A549 (cell line): ENCODE data around the gene RIMOC1. TPM values are rescaled to one million over a fixed set of nuclear protein-coding genes. Genes with fewer than 3 reads are reported as not detected.

ENCODE experiments used
- ATAC-seq, 2 experiments: fragments of 200-7000 bp in 1 of 2; fragments of >200 bp in 1 of 2; cut with Nextera tagmentation in 1 of 2; cut with Tn5 transposase in 1 of 2; 3 replicates each; pipeline versions ENCODE4 v1.8.0 to v1.9.1; 2018 to 2020; ENCODE audit warnings: mild to moderate bottlenecking in 1 of 2, moderate library complexity in 1 of 2
- CTCF ChIA-PET: fragments of 300-600 bp; sonication (Branson Sonifier 250); formaldehyde crosslinking; extraction: SDS; loops from one replicate; lab custom pipeline; 2021; ENCODE audit warnings: antibody characterized with exemption, inconsistent platforms; lab: Yijun Ruan, JAX
- POLR2A ChIA-PET: fragments of 350-600 bp; formaldehyde crosslinking; extraction: SDS; loops from one replicate; lab custom pipeline; 2021; ENCODE audit warnings: antibody characterized with exemption, inconsistent platforms; lab: Yijun Ruan, JAX
- DNase-seq, 2 experiments: peaks; one replicate each; pipeline versions ENCODE4 v3.0.0 to v3.0.0-alpha.2; 2011 to 2016; ENCODE audit warnings: low read depth in 1 of 2, low spot score in 1 of 2
- FAIRE-seq: peaks from 2 replicates; lab custom pipeline; 2011; peaks lifted over from hg19 to GRCh38; lab: Jason Lieb, UNC
- H3K27ac ChIP-seq, 2 experiments: fragments of >200 bp; sonication (Bioruptor Twin); formaldehyde crosslinking; 3 replicates each; pipeline ENCODE4 v1.5.1; 2016 to 2017
- H3K4me1 ChIP-seq: fragments of >200 bp; sonication (Bioruptor Twin); formaldehyde crosslinking; 3 replicates; pipeline ENCODE4 v1.6.1; 2016
- H3K4me2 ChIP-seq: fragments of >200 bp; sonication (Bioruptor Twin); formaldehyde crosslinking; 3 replicates; pipeline ENCODE4 v1.6.1; 2016
- H3K4me3 ChIP-seq: fragments of >200 bp; sonication (Bioruptor Twin); formaldehyde crosslinking; 3 replicates; pipeline ENCODE4 v1.5.1; 2016
- H3K9me3 ChIP-seq: fragments of >200 bp; sonication (Bioruptor Twin); formaldehyde crosslinking; 3 replicates; pipeline ENCODE4 v1.6.1; 2016
- BCL3 ChIP-seq: fragments of >200 bp; sonication (Bioruptor Twin); formaldehyde crosslinking; IDR thresholded peaks from 3 replicates; pipeline ENCODE4 v1.6.1; 2016
- BHLHE40 ChIP-seq: IDR thresholded peaks from 2 replicates; pipeline ENCODE4 v1.6.1; 2012; ENCODE audit warnings: low read depth, low read length, inconsistent platforms
- CBX2 ChIP-seq: fragments of 200-600 bp; sonication (generic); IDR thresholded peaks from 2 replicates; pipeline ENCODE4 v1.6.1; 2016; ENCODE audit warnings: low read depth, mild to moderate bottlenecking, borderline replicate concordance
- CBX8 ChIP-seq: fragments of 200-600 bp; sonication (generic); IDR thresholded peaks from 2 replicates; pipeline ENCODE4 v1.6.1; 2016
- CHD4 ChIP-seq: fragments of 200-600 bp; sonication (generic); IDR thresholded peaks from 2 replicates; pipeline ENCODE4 v1.6.1; 2016; ENCODE audit warnings: antibody characterized with exemption, mild to moderate bottlenecking, borderline replicate concordance
- EHMT2 ChIP-seq: fragments of 200-600 bp; sonication (generic); IDR thresholded peaks from 2 replicates; pipeline ENCODE4 v1.6.1; 2016; ENCODE audit warnings: antibody characterized with exemption, low read depth, mild to moderate bottlenecking, moderate library complexity
- ELK1 ChIP-seq: fragments of 150-350 bp; IDR thresholded peaks from 2 replicates; pipeline ENCODE4 v1.6.1; 2014; ENCODE audit warnings: low read depth, mild to moderate bottlenecking, low read length
- EP300 ChIP-seq, 2 experiments: fragments of >200 bp; sonication (Bioruptor Twin); formaldehyde crosslinking; IDR thresholded peaks; 2 replicates in 1 of 2; 3 replicates in 1 of 2; pipeline ENCODE4 v1.6.1; 2016 to 2017
- FOXS1 ChIP-seq: fragments of 250-450 bp; sonication (Bioruptor Pico); IDR thresholded peaks from 2 replicates; pipeline ENCODE4 v1.5.0; 2020; ENCODE audit warnings: mild to moderate bottlenecking, moderate library complexity
- HDAC2 ChIP-seq: fragments of 200-600 bp; sonication (generic); IDR thresholded peaks from 2 replicates; pipeline ENCODE4 v1.6.1; 2016
- HMGXB4 ChIP-seq: fragments of 250-450 bp; sonication (Bioruptor Pico); IDR thresholded peaks from 2 replicates; pipeline ENCODE4 v1.5.0; 2021; ENCODE audit warnings: mild to moderate bottlenecking, moderate library complexity, borderline replicate concordance
- HOXB5 ChIP-seq: fragments of 250-450 bp; sonication (Bioruptor Pico); IDR thresholded peaks from 2 replicates; pipeline ENCODE4 v1.5.0; 2020; ENCODE audit warnings: mild to moderate bottlenecking, moderate library complexity
- KDM5A ChIP-seq: fragments of 200-600 bp; sonication (generic); IDR thresholded peaks from 2 replicates; pipeline ENCODE4 v1.6.1; 2016; ENCODE audit warnings: antibody characterized with exemption, mild to moderate bottlenecking
- MAFK ChIP-seq: fragments of 450-650 bp; IDR thresholded peaks from 2 replicates; pipeline ENCODE4 v1.6.1; 2014; ENCODE audit not compliant: partially characterized antibody
- MAZ ChIP-seq: fragments of 150-350 bp; IDR thresholded peaks from 2 replicates; pipeline ENCODE4 v1.6.1; 2014; ENCODE audit warnings: antibody characterized with exemption, low read depth, low read length, borderline replicate concordance
- NFE2L2 ChIP-seq: fragments of 150-350 bp; conservative IDR thresholded peaks from 2 replicates; pipeline ENCODE4 v1.6.1; 2014; ENCODE audit warnings: low read length
- NPAS2 ChIP-seq: fragments of 250-450 bp; sonication (Bioruptor Pico); IDR thresholded peaks from 2 replicates; pipeline ENCODE4 v1.8.0; 2022; ENCODE audit warnings: mild to moderate bottlenecking, moderate library complexity, borderline replicate concordance
- NR3C1 ChIP-seq: fragments of >200 bp; sonication (Bioruptor Twin); formaldehyde crosslinking; IDR thresholded peaks from 3 replicates; pipeline ENCODE4 v1.6.1; 2017
- POLR2AphosphoS2 ChIP-seq: conservative IDR thresholded peaks from 2 replicates; pipeline ENCODE4 v1.6.1; 2012; ENCODE audit warnings: low read length, improper control_type of control experiment, inconsistent platforms
- RAD21 ChIP-seq, 2 experiments: fragments of >200 bp in 1 of 2; sonication (Bioruptor Twin) in 1 of 2; formaldehyde crosslinking in 1 of 2; IDR thresholded peaks in 1 of 2; conservative IDR thresholded peaks in 1 of 2; 2 replicates in 1 of 2; 3 replicates in 1 of 2; pipeline ENCODE4 v1.6.1; 2012 to 2018; ENCODE audit warnings: inconsistent platforms in 1 of 2
- RARB ChIP-seq: fragments of 250-450 bp; sonication (Bioruptor Pico); IDR thresholded peaks from 2 replicates; pipeline ENCODE4 v1.8.0; 2021; ENCODE audit warnings: mild to moderate bottlenecking, moderate library complexity
- SMC3 ChIP-seq: fragments of >200 bp; sonication (Bioruptor Twin); formaldehyde crosslinking; IDR thresholded peaks from 3 replicates; pipeline ENCODE4 v1.6.1; 2018; ENCODE audit warnings: inconsistent platforms
- SREBF2 ChIP-seq: fragments of 450-650 bp; IDR thresholded peaks from 2 replicates; pipeline ENCODE4 v1.6.1; 2014; ENCODE audit warnings: mild to moderate bottlenecking, moderate library complexity
- TFCP2L1 ChIP-seq: fragments of 250-450 bp; sonication (Bioruptor Pico); IDR thresholded peaks from 2 replicates; pipeline ENCODE4 v1.5.0; 2021; ENCODE audit warnings: mild to moderate bottlenecking
- ZC3H11A ChIP-seq: fragments of 450-650 bp; IDR thresholded peaks from 2 replicates; pipeline ENCODE4 v1.6.1; 2014; ENCODE audit warnings: antibody characterized with exemption, mild to moderate bottlenecking
- ZFP36 ChIP-seq: fragments of 450-650 bp; IDR thresholded peaks from 2 replicates; pipeline ENCODE4 v1.6.1; 2014; ENCODE audit warnings: borderline replicate concordance; ENCODE audit not compliant: partially characterized antibody
- whole genome bisulfite sequencing: methylation state at CpG from one replicate; pipeline ENCODE4 v1.1.6; 2017; ENCODE audit errors: missing lambda C conversion rate; 5-methylcytosine and 5-hydroxymethylcytosine counted together
- polyA plus RNA-seq, 4 experiments: library from polyadenylated mRNA; depleted of rRNA in 3 of 4; stranded (reverse); fragments of >200 nt; fragmentation: RNase III in 1 of 4; extraction: RNeasy Plus Mini Kit Qiagen cat#74134 plus additional on column Dnase treatment in 1 of 4; gene quantifications; 2 replicates in 3 of 4; 3 replicates in 1 of 4; pipeline ENCODE4 v1.2.3, GENCODE V29; 2011 to 2017
- TF ChIP-seq, protein P1 (sequence below): fragments of >200 bp; sonication (Bioruptor Twin); formaldehyde crosslinking; IDR thresholded peaks from 3 replicates; pipeline ENCODE4 v1.5.1; 2016
- TF ChIP-seq, protein P2 (sequence below): IDR thresholded peaks from 2 replicates; pipeline ENCODE4 v1.6.1; 2012; ENCODE audit warnings: low read depth, borderline replicate concordance

The RIMOC1 gene
- polyA plus RNA-seq, 2 of the 4 experiments (the other 2 are of a cell fraction) = 14.5 to 38.4 TPM

DNA sequence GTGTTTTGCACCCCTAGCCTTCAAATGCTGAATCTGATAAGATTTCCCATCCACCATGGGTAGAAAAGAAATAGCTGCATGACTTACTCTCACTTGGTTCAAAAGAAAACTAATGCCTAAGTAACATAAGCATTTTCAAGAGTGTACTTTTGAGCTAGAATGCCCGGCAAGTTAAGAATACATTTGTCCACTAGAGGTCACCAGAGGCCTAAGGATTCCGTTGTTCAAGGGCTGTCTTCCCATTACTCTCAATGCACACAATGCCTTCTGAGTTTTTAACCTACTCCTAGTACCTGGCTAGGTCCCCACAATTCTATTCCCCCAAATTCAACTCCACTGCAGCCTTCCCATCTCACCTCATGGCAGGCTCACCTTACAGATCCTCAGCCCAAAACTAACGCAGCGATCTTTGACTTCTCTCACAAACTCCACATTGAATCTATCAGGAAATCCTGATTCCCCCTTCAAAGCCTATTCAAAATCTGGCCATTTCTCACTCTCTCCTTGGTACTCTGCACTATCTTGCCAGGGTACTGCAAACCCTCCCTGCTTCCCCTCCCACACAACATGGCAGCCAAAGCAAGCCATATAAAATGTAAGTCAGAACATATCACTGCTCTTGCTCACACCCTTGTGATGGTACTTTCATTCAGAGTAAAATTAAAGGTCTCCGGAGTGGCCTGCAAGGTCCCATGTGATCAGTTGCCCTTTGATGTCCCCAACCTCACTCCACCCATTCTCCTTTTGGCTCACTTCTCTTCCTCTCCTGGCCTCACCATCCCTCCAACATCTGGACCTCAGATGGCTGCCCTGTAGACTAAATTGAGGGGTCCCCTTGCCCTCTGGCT is 47.3 kb upstream of the RIMOC1 start:
- TF ChIP-seq RAD21 (conservative IDR thresholded peaks at IDR 0.05 in 1 of 2, IDR thresholded peaks at IDR 0.05 in 1 of 2) (peak; percentile 86 to 92), SMC3 (peak; percentile 67), RARB (CRISPR knock-in tag) (no peak), ZFP36 (no peak)
- TF ChIP-seq, protein P1, sequence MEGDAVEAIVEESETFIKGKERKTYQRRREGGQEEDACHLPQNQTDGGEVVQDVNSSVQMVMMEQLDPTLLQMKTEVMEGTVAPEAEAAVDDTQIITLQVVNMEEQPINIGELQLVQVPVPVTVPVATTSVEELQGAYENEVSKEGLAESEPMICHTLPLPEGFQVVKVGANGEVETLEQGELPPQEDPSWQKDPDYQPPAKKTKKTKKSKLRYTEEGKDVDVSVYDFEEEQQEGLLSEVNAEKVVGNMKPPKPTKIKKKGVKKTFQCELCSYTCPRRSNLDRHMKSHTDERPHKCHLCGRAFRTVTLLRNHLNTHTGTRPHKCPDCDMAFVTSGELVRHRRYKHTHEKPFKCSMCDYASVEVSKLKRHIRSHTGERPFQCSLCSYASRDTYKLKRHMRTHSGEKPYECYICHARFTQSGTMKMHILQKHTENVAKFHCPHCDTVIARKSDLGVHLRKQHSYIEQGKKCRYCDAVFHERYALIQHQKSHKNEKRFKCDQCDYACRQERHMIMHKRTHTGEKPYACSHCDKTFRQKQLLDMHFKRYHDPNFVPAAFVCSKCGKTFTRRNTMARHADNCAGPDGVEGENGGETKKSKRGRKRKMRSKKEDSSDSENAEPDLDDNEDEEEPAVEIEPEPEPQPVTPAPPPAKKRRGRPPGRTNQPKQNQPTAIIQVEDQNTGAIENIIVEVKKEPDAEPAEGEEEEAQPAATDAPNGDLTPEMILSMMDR = peak; percentile 86
- ATAC-seq (peak; percentile 86 to 97), FAIRE-seq (peak; percentile 63), DNase-seq (peak; percentile 42 to 69)
- ChIA-PET CTCF (interaction anchor here (0.6 to 8.2 kb wide), 31 partner anchors 9 to 1040 kb away, joined by 3 to 74 read pairs (median 4); partner anchors contain the start of gene FBXO4), POLR2A (interaction anchor here (0.9 kb wide), 1 partner anchor 68 kb away, joined by 5 read pairs; the partner anchor contains the start of gene FBXO4)
- no peaks in the 10 kb centered on the region for H3K4me1 ChIP-seq
- no peak overlapping the region for H3K4me2 ChIP-seq
- WGBS = 53% methylated on average over 5 of the region's 5 CpGs
- no peaks in the 10 kb centered on the region for H3K9me3 ChIP-seq
- H3K27ac ChIP-seq = no peak overlapping the region
- H3K4me3 ChIP-seq = no peak overlapping the region

DNA sequence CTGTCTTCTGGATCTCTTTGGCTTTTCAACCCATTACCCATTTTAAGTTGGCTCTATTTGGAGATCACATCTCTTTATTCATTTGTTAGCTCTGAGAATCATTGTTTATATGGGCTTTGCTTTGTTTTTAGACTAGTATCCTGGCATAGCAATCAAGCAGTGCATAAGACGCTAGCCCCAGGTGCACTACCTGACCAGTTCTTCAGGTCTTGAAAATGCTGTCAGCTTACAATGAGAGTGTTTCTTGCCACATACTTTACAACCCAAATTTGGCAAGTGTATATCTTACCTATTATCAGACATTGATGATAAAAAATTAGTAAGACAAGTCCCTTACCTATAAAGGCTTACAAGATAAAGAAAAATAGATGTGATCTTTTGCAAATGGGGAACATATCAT is 46.2 kb upstream of the RIMOC1 start:
- POLR2A ChIA-PET = no interaction called here

DNA sequence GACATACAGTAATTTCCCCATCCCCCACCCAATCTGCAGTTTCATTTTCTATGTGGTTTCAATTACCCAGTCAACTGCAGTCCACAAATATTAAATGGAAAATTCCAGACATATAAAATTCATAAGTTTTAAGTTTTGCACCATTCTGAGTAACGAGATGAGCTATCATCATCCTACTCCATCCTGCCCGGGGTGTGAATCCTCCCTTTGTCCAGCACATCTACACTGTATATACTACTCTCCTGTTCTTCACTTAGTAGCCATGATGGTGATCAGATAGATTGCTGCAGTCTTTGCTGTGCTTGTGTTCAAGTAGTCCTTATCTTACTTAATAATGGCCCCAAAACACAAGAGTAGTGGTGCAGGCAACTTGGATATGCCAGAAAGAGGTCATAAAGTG is 45.3 kb upstream of the RIMOC1 start:
- H3K4me3 ChIP-seq = no peak overlapping the region
- 30% methylated on average over 2 of the region's 2 CpGs for WGBS
- H3K27ac ChIP-seq = no peak overlapping the region
- H3K4me1 ChIP-seq = no peaks in the 10 kb centered on the region
- no peak for DNase-seq
- ChIA-PET CTCF (interaction anchor here (1.0 to 8.2 kb wide), 4 partner anchors 15 to 725 kb away, joined by 3 to 74 read pairs (median 3); no protein-coding TSS in a partner anchor), POLR2A (no interaction called here)
- no peak for ATAC-seq
- no peak for FAIRE-seq
- no peaks in the 10 kb centered on the region for H3K9me3 ChIP-seq
- no peak overlapping the region for H3K4me2 ChIP-seq
- TF ChIP-seq NR3C1 = no peak
- no peak for TF ChIP-seq CBX2
- no peak for TF ChIP-seq BHLHE40
- TF ChIP-seq CBX8 = no peak
- no peak for TF ChIP-seq ELK1
- no peak for TF ChIP-seq TFCP2L1
- TF ChIP-seq NPAS2 = no peak
- TF ChIP-seq CHD4 = no peak
- TF ChIP-seq RAD21 (conservative IDR thresholded peaks at IDR 0.05 in 1 of 2, IDR thresholded peaks at IDR 0.05 in 1 of 2) = no peak
- no peak for TF ChIP-seq KDM5A
- TF ChIP-seq MAZ = no peak
- TF ChIP-seq BCL3 = no peak
- TF ChIP-seq POLR2AphosphoS2 = no peak
- no peak for TF ChIP-seq HMGXB4 (CRISPR knock-in tag)
- TF ChIP-seq HOXB5 (CRISPR knock-in tag) = no peak
- no peak for TF ChIP-seq HDAC2
- no peak for TF ChIP-seq EP300 (IDR thresholded peaks at IDR 0.05)
- TF ChIP-seq SREBF2 = no peak
- no peak for TF ChIP-seq MAFK

More for the DNA sequence above, 46.2 kb upstream of the RIMOC1 start:
- CTCF ChIA-PET = interaction anchor here (0.6 to 8.2 kb wide), 7 partner anchors 8 to 1031 kb away, joined by 3 to 74 read pairs (median 4); no protein-coding TSS in a partner anchor
- WGBS = 52% methylated on average over 1 of the region's 1 CpG
- H3K4me3 ChIP-seq = no peak overlapping the region
- no peaks in the 10 kb centered on the region for H3K9me3 ChIP-seq
- H3K4me1 ChIP-seq = no peaks in the 10 kb centered on the region
- no peak for ATAC-seq
- DNase-seq = no peak
- TF ChIP-seq ZC3H11A = no peak
- no peak for TF ChIP-seq FOXS1 (CRISPR knock-in tag)
- no peak for TF ChIP-seq EHMT2
- TF ChIP-seq, protein P2, sequence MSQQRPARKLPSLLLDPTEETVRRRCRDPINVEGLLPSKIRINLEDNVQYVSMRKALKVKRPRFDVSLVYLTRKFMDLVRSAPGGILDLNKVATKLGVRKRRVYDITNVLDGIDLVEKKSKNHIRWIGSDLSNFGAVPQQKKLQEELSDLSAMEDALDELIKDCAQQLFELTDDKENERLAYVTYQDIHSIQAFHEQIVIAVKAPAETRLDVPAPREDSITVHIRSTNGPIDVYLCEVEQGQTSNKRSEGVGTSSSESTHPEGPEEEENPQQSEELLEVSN = no peak
- TF ChIP-seq RAD21 (conservative IDR thresholded peaks at IDR 0.05 in 1 of 2, IDR thresholded peaks at IDR 0.05 in 1 of 2) = no peak
- TF ChIP-seq NFE2L2 = no peak
- no peak for FAIRE-seq
- H3K4me2 ChIP-seq = no peak overlapping the region
- no peak overlapping the region for H3K27ac ChIP-seq
